SH-SY5Y (cell line): Measurements from ENCODE around the gene MACROD2.

ENCODE experiments used
- GATA2 ChIP-seq: IDR thresholded peaks from 2 replicates; pipeline ENCODE4 v1.6.1; 2011; ENCODE audit warnings: mild to moderate bottlenecking, low read depth, low read length
- GATA3 ChIP-seq: IDR thresholded peaks from 2 replicates; pipeline ENCODE4 v1.6.1; 2011; ENCODE audit warnings: low read depth, mild to moderate bottlenecking, low read length, moderate library complexity

Gene MACROD2

DNA sequence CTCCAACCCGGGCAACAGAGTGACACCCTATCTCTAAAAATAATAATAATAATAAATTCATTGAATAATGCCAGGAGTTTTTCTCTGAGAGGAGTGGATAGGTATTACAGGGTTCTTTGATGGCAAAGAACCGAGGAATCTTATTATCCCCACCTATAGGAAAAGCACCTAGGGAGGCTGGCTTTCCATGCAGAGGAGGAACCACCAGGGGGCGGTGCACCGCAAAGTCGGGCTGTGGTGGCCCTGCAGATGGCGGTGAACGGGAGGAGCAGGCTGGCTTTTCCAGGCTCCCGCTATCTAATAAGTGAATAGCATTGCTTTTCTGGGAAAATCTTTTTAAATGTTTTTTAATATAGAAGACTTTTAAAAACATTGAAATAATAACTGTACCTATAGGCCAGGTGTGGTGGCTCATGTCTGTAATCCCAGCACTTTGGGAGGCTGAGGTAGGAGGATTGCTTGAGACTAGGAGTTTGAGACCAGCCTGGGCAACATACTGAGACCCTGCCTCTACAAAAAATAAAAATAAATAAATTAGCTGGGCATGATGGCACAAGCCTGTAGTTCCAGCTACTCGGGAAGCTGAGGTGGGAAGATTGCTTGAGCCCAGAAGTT is 1713.8 kb downstream of the MACROD2 start:
- TF ChIP-seq GATA3 = no peak
- TF ChIP-seq GATA2 = no peak

DNA sequence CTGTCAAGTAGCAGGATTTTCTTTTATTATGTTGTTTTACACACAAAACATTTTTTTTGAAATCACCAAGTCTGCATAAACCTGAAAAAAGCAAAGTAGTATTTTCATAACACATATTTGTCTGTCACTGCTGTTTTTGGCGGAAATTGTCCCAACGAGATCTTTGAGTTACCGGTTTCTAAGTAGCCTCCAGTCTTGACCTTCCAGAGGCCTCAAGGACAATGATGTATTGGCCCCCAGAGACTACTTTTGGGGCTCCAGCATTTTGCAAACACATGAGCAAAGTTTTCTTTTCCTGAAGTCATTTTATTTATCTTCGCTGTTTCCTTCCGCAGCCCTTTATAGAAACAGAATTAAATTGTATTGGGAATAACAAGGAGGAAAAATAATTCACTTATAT is 1715.3 kb downstream of the MACROD2 start:
- no peak for TF ChIP-seq GATA3
- TF ChIP-seq GATA2 = no peak

DNA sequence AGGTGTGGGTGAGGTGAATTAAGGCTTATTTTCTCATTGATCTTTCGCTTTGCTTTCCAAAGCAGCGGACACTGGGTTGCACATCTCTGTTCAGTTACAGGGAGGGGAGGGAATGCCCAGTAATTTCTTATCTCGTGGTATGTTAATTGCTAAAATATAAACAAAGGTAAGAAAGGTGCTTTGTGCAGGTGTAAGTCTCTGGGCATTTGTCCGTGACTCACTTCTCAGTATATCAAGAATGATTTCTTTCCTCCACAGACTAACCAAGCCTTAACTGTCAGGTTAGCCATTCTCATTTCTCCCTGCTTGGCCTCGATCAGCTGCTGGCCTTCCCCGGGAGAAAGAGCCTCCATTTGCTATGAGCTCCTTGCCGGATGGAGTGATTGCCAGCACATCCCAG is 1715.9 kb downstream of the MACROD2 start:
- TF ChIP-seq GATA2 (no peak), GATA3 (no peak)

DNA sequence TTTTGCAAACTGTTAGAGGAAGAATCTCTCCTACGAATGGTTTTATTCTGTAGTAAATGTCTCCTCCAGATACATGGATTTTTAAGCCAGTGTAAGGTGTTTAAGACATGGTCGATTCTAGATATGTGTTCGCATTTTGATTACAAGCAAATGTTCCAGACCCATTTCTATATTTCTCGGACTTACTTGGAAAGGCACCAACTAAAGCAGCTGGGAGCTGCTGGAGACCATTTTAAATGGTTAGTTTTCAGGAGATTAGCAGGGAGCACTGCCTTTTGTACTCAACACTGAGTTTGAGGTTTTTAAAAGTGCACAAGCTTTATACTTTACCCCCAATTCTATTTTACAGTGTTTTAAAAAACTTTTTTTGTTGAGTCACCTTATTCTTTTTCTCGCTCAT is 1720.9 kb downstream of the MACROD2 start:
- TF ChIP-seq GATA3 = no peak
- no peak for TF ChIP-seq GATA2

DNA sequence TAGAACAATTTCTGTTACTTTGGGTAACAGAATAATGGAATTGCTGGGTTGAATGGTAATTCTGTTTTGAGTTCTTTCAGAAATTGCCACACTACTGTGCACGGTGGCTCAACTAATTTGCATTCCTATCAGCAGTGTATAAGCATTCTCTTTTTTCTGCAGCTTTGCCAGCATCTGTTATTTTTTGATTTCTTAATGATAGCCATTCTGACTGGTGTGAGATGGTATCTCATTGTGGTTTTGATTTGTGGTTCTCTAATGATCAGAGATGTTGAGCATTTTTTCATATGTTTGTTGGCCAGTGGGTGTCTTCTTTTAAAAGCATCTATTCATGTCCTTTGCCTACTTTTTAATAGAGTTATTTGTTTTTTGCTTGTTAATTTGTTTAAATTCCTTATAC is 1731.1 kb downstream of the MACROD2 start:
- no peak for TF ChIP-seq GATA2
- no peak for TF ChIP-seq GATA3

DNA sequence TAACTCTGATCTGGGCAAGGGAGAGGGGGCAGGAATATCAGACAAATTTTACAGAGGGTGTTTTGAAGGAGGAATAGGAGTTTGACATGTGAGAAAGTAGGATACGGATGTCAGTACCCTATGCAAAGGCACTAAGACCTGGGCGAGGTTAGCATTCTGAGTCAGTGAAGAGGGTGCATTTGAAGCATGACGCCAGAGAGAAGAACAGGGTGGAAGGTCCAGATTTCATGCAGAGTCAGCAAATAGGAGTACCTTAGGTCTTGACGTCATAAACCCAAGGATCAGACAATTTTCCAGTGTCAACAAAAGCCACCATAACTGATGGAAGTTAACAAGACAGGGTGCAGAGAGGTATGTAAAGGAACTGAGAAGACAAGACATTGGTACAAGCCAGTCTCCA is 1738.7 kb downstream of the MACROD2 start:
- TF ChIP-seq GATA3 = no peak
- no peak for TF ChIP-seq GATA2

DNA sequence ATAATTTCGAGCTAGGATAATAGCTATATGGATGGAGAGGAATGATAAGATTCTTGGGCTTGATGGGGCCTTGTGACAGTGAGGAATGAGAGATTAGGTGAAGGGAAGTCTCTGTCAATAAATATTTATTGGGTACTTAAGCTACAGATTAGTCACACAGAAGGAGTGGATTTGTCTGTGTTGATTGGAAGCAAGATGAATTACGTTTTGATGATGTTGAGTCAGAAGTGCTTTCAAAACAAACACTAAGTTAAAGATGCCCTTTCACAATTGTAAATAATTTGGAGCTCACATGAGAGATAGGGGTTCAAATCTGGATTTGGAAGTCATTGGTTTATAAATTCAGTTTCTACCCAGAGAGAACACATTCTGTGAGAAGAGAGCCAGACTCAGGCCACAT is 1743.7 kb downstream of the MACROD2 start:
- TF ChIP-seq GATA3 (no peak), GATA2 (no peak)

DNA sequence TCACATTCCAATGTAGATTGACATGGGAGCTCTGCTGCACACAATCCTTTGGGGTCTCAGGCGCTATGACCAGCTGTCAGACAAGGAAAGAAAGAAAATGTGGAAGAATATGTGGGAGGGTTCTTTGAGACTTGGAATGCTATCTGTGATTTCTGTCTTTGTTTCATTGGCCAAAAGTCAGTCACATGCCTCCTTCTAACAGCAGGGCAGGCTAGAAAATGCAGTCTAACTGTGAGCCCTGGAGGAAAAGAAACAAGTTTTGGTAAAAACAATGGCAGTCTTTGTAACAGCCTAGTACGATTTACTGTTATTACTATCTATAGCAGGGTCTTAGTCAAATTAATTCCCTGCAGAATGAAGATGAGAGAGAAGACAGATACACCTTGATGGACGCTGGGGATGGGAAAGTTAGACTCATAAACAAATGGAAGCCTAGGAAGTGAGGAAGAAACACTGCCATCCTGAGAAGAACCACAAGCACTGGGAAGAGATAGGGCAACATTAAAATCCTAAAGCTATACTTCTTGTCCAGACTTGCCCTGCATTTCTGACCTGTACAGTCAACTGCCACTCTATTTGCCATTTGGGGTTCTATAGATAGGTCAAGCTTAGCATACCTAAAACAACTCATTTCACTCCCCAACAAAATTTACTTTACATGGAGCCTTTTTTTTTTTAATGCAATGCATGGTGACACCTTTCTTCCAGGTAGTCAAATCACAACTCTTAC is 1744.9 kb downstream of the MACROD2 start:
- no peak for TF ChIP-seq GATA2
- TF ChIP-seq GATA3 = no peak

DNA sequence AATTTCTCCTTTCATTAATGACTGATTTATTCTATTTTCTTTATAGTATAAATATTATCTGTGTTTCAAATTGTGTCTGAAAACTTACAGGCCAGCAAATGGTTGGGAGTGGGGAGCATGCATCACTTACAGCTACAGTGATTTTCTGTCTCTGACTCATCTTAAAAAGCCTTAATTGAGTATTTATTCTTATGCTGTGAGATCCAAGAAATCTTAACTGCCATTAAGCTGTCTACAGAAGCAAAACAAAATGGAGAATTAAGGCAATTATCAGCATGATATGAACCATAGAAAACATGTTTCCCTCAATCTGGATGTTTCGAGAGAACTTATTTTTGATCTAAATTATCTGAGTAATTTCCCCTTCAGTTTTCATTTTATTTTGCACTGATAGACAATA is 1746.8 kb downstream of the MACROD2 start:
- TF ChIP-seq GATA2 (no peak), GATA3 (no peak)

DNA sequence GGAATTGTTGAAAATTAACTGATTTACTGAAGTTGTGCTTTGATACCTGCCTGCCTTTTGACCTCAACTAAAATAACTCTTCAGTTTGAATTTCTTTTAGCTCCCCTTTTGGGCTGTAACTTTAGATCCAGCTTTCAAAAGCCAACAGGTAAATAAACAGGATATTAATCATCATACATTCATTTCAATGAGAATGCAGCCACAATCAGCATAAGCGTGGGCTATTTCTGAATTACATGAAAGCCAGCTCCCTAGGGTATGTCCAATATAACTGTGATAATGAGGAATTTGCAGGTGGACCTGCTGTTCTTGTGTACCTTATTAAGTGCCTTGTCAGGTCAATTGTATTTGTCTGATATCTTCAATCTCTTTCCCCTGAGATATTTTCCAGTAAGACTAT is 1747.3 kb downstream of the MACROD2 start:
- TF ChIP-seq GATA2 = no peak

DNA sequence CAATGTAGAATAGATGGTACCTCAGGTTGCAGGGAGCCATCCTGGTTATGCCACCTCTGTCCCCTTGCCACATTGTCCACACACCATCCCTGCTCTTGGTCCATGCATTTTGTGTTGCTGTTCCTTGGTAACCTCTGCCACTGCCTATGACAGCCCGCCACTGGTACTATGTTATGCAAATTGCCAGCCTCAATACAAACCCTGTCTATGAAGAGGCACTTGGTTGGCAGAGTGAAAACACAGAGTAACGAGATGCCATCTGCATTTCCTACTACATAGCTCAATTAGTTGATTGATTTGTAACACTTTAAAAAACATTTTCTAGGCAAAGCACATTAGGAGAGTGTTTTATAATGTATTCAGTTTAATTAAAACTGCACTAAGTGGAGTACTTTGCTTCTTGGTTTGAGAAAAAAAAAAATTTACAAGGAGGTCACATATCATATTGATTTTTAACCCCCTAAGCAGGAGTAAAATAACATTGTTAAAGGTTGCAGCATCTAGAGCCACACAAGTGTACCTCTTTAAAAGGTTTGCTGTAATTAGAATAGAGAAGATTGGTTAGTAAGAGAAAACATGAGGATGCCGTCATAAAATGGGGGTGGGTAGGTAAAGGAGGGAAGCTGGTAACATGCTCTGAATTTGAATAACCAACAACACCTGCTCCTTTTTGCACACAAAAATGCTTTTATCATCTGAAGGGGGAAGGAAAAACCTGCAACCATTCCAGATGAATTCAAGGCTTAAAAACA is 1760.9 kb downstream of the MACROD2 start:
- TF ChIP-seq GATA3 = no peak
- TF ChIP-seq GATA2 = no peak

DNA sequence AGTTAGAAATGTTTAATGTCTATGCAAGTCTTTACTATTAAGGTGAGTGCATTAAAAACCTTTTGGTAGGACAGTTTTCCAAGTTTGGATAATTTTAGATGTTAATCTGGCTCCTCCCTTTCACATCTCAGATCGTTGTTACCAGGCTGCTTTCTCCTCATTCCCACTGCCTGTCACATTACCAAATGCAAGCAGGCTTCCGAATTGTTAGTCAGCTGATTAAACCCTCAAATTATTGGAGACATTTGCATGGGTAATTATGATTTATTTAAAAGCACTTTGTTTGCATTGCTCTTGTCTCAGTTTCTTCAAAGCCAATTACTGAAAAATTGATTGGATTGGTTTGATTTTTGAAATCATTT is 1761.4 kb downstream of the MACROD2 start:
- TF ChIP-seq GATA3 (no peak), GATA2 (no peak)

DNA sequence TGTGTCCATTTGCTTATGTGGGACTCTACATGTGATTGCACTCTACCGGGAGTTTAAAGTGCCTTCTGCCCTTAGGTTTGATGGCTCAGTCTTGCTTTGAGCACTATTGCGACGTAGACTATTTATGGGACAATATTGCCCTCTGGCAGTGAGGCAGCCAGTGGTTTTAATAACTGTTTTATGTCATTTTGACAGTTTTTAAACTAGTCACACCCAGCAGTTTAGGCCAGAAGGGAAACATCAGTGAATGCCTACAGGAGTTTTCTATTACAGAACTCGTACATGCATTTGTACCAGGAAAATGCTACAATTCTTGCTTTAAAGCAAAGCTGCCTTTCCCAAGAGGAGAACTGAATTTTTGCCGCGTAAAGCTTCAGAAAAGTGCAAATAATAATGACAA is 1764.3 kb downstream of the MACROD2 start:
- no peak for TF ChIP-seq GATA2
- TF ChIP-seq GATA3 = no peak

DNA sequence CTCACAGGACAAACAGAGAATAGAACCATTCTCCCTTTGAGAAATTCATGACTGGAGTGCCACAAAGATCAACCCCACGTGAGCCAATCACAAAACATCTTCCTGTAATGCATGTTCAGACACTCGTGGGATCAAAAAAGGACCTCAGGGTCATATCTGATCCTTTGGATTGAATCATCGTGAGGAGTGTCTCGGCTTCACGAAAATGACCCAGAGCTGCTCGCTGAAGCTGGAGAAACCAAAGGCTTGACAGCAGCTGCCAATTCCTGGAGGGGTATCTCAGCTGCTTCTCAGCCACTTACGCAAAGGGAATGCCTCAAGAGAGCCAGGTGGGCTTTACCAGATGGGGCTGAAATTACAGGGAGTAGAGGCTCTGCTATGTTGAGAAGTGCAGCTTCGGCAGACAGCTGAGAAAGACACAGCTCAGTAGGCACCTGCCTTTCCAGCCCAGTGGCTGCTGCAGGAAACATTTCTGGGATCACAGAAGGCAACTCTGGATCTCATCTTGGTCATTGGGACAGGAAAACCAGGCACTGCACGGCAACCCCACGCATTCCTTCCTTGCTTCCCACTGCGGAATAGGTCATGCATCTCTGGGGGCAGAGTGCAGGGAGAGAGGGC is 1764.8 kb downstream of the MACROD2 start:
- no peak for TF ChIP-seq GATA2
- TF ChIP-seq GATA3 = no peak

DNA sequence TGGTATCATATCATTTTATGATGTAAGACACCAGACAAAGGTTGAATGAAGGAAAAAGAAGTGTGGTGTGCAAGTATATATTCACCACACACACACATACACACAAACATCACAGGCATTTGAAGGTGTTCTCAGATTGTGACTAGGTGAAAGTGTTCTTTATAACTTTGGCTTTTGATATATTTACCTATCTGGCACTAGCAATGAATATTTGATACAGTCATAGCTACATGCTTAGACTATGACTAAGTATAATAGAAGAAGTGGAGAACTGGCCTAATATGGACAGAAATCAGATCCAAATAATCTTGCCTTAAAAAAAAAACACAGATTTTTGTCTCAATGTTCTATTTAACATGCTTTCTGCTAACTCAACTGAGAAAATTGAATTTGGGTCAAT is 1768.0 kb downstream of the MACROD2 start:
- TF ChIP-seq GATA2 = no peak
- no peak for TF ChIP-seq GATA3

DNA sequence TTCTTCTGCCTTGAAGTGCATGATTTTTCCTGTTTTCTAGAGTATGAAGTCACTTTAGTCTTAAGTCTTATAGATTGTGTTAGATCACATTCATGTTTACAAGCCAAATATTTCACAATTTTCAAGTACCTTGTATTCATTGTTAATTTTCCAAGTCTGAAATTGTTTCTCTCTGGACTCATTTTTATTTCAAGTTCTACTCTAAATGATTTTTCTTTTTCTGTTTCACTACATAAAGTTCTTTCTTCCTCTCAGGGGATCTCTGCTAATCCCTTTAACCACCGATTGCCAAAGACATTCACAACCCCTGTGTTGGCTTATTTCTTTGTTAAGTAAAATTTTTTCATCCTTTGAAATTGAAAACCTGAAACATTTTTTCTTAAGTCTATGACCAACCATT is 1772.3 kb downstream of the MACROD2 start:
- no peak for TF ChIP-seq GATA2
- TF ChIP-seq GATA3 = no peak
